Neural cell (in vitro differentiated cells): ENCODE results near the gene LYVE1. TPM values are rescaled to one million over a fixed set of nuclear protein-coding genes. Genes with fewer than 3 reads are reported as not detected.

Experiments used
- H2AFZ ChIP-seq: fragments of 200-600, 300-800 bp; sonication (generic), shearing (Covaris generic); 2 replicates; pipeline ENCODE4 v1.6.0; 2014; ENCODE audit warnings: low read depth, mild to moderate bottlenecking, antibody characterized with exemption, low read length, moderate library complexity
- H3F3A ChIP-seq: fragments of 200-600 bp; shearing (Covaris generic); 2 replicates; pipeline ENCODE4 v1.6.1; 2016; ENCODE audit warnings: mild to moderate bottlenecking, moderate library complexity, mixed read lengths, antibody characterized with exemption, low read length; ENCODE audit not compliant: insufficient read depth, poor library complexity, severe bottlenecking
- H3K27ac ChIP-seq: fragments of 200-600, 300-800 bp; sonication (generic), shearing (Covaris generic); 2 replicates; pipeline ENCODE4 v1.5.1; 2014; ENCODE audit warnings: mild to moderate bottlenecking, low read length, moderate library complexity
- H3K27me3 ChIP-seq: fragments of 300-800, 200-600 bp; sonication (generic), shearing (Covaris generic); 2 replicates; pipeline ENCODE4 v1.6.0; 2014; ENCODE audit warnings: mild to moderate bottlenecking, low read depth, low read length, moderate library complexity; ENCODE audit not compliant: insufficient read depth
- H3K36me3 ChIP-seq: fragments of 300-800, 200-600 bp; sonication (generic), shearing (Covaris generic); 2 replicates; pipeline ENCODE4 v1.5.1; 2014; ENCODE audit warnings: mild to moderate bottlenecking, antibody characterized with exemption, low read length, moderate library complexity; ENCODE audit not compliant: insufficient read depth
- H3K4me2 ChIP-seq: fragments of 300-800, 200-600 bp; sonication (generic), shearing (Covaris generic); 2 replicates; pipeline ENCODE4 v1.6.0; 2014; ENCODE audit warnings: mild to moderate bottlenecking, low read length
- H3K4me3 ChIP-seq: fragments of 300-800, 200-600 bp; sonication (generic), shearing (Covaris generic); 2 replicates; pipeline ENCODE4 v1.5.1; 2014; ENCODE audit warnings: mild to moderate bottlenecking, low read length, moderate library complexity
- H3K79me2 ChIP-seq: fragments of 200-600 bp; shearing (Covaris generic); replicated peaks from 2 replicates; pipeline ENCODE4 v1.6.0; 2014; ENCODE audit warnings: mild to moderate bottlenecking, low read length, moderate library complexity; ENCODE audit not compliant: insufficient read depth
- H3K9ac ChIP-seq: fragments of 300-800, 200-600 bp; sonication (generic), shearing (Covaris generic); 2 replicates; pipeline ENCODE4 v1.6.1; 2016; ENCODE audit warnings: mild to moderate bottlenecking, low read length, mixed read lengths
- H3K9me2 ChIP-seq: fragments of 200-600 bp; shearing (Covaris generic); 2 replicates; pipeline ENCODE4 v1.6.1; 2016; ENCODE audit warnings: mild to moderate bottlenecking, low read length, mixed read lengths; ENCODE audit not compliant: insufficient read depth
- H3K9me3 ChIP-seq: fragments of 200-600, 300-800 bp; sonication (generic), shearing (Covaris generic); 2 replicates; pipeline ENCODE4 v1.6.1; 2016; ENCODE audit warnings: mild to moderate bottlenecking, mixed run types, low read length, moderate library complexity, mixed read lengths
- H4K20me1 ChIP-seq: fragments of 200-600 bp; shearing (Covaris generic); 2 replicates; pipeline ENCODE4 v1.6.1; 2016; ENCODE audit warnings: mild to moderate bottlenecking, mixed run types; ENCODE audit not compliant: insufficient read depth
- EP300 ChIP-seq: fragments of 450-650 bp; conservative IDR thresholded peaks from 2 replicates; pipeline ENCODE4 v1.6.1; 2014; ENCODE audit warnings: antibody characterized with exemption, mild to moderate bottlenecking, moderate library complexity; ENCODE audit not compliant: poor library complexity, severe bottlenecking
- EZH2 ChIP-seq: fragments of 200-600, 300-800 bp; shearing (Covaris generic), sonication (generic); IDR thresholded peaks from 2 replicates; pipeline ENCODE4 v1.6.1; 2014; ENCODE audit warnings: antibody characterized with exemption, low read length, borderline replicate concordance, mild to moderate bottlenecking; ENCODE audit not compliant: insufficient read depth, poor library complexity, severe bottlenecking
- MXI1 ChIP-seq: fragments of 450-650 bp; conservative IDR thresholded peaks from 2 replicates; pipeline ENCODE4 v1.6.1; 2014; ENCODE audit warnings: antibody characterized with exemption, mild to moderate bottlenecking; ENCODE audit not compliant: poor library complexity, severe bottlenecking
- POLR2AphosphoS5 ChIP-seq: IDR thresholded peaks from 2 replicates; pipeline ENCODE4 v1.6.1; 2012
- RAD21 ChIP-seq: fragments of 450-650 bp; conservative IDR thresholded peaks from 2 replicates; pipeline ENCODE4 v1.6.1; 2014; ENCODE audit warnings: antibody characterized with exemption, mild to moderate bottlenecking, moderate library complexity
- SMC3 ChIP-seq: fragments of 450-650 bp; conservative IDR thresholded peaks from 2 replicates; pipeline ENCODE4 v1.6.1; 2014; ENCODE audit warnings: antibody characterized with exemption, mild to moderate bottlenecking, moderate library complexity; ENCODE audit not compliant: poor library complexity
- TAF1 ChIP-seq: IDR thresholded peaks from 2 replicates; pipeline ENCODE4 v1.6.1; 2012; ENCODE audit warnings: low read depth
- polyA plus RNA-seq: library from polyadenylated mRNA; depleted of rRNA; stranded (reverse); fragments of >200 nt; gene quantifications from 2 replicates; pipeline ENCODE4 v1.2.3, GENCODE V29; 2014
- TF ChIP-seq, protein P1 (sequence below): fragments of 450-650 bp; IDR thresholded peaks from 2 replicates; pipeline ENCODE4 v1.5.1; 2014; ENCODE audit warnings: antibody characterized with exemption, mild to moderate bottlenecking, moderate library complexity; ENCODE audit not compliant: poor library complexity, severe bottlenecking
- TF ChIP-seq, protein P2 (sequence below): IDR thresholded peaks from 2 replicates; pipeline ENCODE4 v1.6.1; 2012; ENCODE audit warnings: borderline replicate concordance

Gene LYVE1
- polyA plus RNA-seq, 1 donor from 2014 or later: not detected

DNA sequence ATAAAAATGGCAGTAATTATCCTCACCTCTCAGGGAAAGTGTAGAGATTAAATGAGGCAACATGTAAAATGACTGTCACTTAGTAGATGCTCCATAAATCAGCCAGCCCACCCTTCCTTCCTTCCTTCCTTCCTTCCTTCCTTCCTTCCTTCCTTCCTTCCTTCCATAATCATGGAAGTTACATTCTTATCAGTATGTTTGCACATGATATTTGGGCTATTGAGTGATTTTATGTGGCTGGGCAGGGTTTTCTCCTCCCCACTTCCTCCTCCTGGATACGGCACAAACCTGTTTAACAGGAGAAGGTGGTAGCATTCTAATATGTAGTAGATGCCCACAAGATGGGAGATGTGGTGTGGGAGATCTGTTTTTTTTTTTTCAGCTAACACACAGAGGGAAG is 11.9 kb downstream of the LYVE1 start:
- Histone ChIP-seq H2AFZ (no peak overlapping the region), H3K9me3 (no peaks in the 10 kb centered on the region)

DNA sequence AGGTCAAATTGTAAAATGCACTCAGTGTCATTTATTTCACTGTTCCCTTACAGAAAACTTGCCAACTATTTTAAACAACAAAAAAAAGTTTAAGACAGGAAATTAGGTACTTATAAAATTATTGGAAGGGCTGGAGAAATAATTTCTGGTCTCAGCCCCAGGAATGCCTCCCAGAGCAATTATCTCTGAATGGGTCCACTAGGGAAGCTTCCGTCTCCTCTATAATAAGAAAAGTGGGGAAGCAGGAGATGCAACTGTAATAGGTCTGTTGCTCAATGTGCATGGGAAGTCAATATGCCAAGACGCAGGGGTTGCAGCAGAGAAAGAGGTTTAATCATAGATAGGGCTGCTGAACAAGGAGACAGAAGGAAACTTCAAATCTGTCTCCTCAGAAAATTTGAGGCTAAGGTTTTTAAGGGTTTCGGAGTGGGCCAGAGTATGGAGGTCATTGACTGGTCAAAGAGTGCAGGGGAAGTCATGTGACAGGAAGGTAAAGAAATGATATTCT is 16.6 kb downstream of the LYVE1 start:
- TF ChIP-seq EZH2 (no peak), MXI1 (no peak), EP300 (no peak), RAD21 (no peak), TAF1 (no peak), POLR2AphosphoS5 (no peak), SMC3 (no peak)
- TF ChIP-seq, protein P1, sequence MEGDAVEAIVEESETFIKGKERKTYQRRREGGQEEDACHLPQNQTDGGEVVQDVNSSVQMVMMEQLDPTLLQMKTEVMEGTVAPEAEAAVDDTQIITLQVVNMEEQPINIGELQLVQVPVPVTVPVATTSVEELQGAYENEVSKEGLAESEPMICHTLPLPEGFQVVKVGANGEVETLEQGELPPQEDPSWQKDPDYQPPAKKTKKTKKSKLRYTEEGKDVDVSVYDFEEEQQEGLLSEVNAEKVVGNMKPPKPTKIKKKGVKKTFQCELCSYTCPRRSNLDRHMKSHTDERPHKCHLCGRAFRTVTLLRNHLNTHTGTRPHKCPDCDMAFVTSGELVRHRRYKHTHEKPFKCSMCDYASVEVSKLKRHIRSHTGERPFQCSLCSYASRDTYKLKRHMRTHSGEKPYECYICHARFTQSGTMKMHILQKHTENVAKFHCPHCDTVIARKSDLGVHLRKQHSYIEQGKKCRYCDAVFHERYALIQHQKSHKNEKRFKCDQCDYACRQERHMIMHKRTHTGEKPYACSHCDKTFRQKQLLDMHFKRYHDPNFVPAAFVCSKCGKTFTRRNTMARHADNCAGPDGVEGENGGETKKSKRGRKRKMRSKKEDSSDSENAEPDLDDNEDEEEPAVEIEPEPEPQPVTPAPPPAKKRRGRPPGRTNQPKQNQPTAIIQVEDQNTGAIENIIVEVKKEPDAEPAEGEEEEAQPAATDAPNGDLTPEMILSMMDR: no peak
- H3K4me3 ChIP-seq: no peak overlapping the region
- H3K27ac ChIP-seq: no peak overlapping the region
- H3K9me3 ChIP-seq: no peaks in the 10 kb centered on the region
- no peaks in the 10 kb centered on the region for H3F3A ChIP-seq
- H3K27me3 ChIP-seq: no peaks in the 10 kb centered on the region
- no peaks in the 10 kb centered on the region for H3K36me3 ChIP-seq
- H3K9me2 ChIP-seq: no peaks in the 10 kb centered on the region
- no peak overlapping the region for H2AFZ ChIP-seq
- no peaks in the 10 kb centered on the region for H4K20me1 ChIP-seq
- H3K79me2 ChIP-seq: no peaks in the 10 kb centered on the region
- no peak overlapping the region for H3K9ac ChIP-seq
- H3K4me2 ChIP-seq: no peak overlapping the region

More for the DNA sequence above, 11.9 kb downstream of the LYVE1 start:
- H3K9ac ChIP-seq: no peak overlapping the region
- no peak overlapping the region for H3K4me3 ChIP-seq
- H3K79me2 ChIP-seq: no peaks in the 10 kb centered on the region
- no peak overlapping the region for H3K4me2 ChIP-seq
- H3K27me3 ChIP-seq: no peaks in the 10 kb centered on the region
- TF ChIP-seq TAF1: no peak
- TF ChIP-seq EZH2: no peak
- no peak for TF ChIP-seq POLR2AphosphoS5
- TF ChIP-seq SMC3: no peak
- no peak for TF ChIP-seq EP300
- TF ChIP-seq RAD21: no peak
- TF ChIP-seq, protein P1: no peak
- TF ChIP-seq MXI1: no peak
- TF ChIP-seq, protein P2, sequence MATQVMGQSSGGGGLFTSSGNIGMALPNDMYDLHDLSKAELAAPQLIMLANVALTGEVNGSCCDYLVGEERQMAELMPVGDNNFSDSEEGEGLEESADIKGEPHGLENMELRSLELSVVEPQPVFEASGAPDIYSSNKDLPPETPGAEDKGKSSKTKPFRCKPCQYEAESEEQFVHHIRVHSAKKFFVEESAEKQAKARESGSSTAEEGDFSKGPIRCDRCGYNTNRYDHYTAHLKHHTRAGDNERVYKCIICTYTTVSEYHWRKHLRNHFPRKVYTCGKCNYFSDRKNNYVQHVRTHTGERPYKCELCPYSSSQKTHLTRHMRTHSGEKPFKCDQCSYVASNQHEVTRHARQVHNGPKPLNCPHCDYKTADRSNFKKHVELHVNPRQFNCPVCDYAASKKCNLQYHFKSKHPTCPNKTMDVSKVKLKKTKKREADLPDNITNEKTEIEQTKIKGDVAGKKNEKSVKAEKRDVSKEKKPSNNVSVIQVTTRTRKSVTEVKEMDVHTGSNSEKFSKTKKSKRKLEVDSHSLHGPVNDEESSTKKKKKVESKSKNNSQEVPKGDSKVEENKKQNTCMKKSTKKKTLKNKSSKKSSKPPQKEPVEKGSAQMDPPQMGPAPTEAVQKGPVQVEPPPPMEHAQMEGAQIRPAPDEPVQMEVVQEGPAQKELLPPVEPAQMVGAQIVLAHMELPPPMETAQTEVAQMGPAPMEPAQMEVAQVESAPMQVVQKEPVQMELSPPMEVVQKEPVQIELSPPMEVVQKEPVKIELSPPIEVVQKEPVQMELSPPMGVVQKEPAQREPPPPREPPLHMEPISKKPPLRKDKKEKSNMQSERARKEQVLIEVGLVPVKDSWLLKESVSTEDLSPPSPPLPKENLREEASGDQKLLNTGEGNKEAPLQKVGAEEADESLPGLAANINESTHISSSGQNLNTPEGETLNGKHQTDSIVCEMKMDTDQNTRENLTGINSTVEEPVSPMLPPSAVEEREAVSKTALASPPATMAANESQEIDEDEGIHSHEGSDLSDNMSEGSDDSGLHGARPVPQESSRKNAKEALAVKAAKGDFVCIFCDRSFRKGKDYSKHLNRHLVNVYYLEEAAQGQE: no peak
- H4K20me1 ChIP-seq: no peaks in the 10 kb centered on the region
- no peaks in the 10 kb centered on the region for H3K9me2 ChIP-seq
- H3K36me3 ChIP-seq: no peaks in the 10 kb centered on the region
- H3K27ac ChIP-seq: no peak overlapping the region
- no peaks in the 10 kb centered on the region for H3F3A ChIP-seq
